IMR-90 (cell line): Measurements from ENCODE around the gene RTN4IP1. TPM values are rescaled to one million over a fixed set of nuclear protein-coding genes. Genes with fewer than 3 reads are reported as not detected.

Experiments used
- ATAC-seq: fragments of 200-7000 bp; cut with Tn5 transposase; 2 replicates; pipeline ENCODE4 v1.9.1; 2020; ENCODE audit warnings: low read depth, mild to moderate bottlenecking, moderate library complexity
- BruUV-seq: library from RNA; stranded (reverse); fragments of 400-500 nt; replicated peaks from 2 replicates; lab custom pipeline; 2021; lab: Mats Ljungman, UMichigan
- CTCF ChIA-PET: fragments of 300-600 bp; formaldehyde crosslinking; extraction: SDS; loops from one replicate; lab custom pipeline; 2021; ENCODE audit warnings: antibody characterized with exemption; lab: Yijun Ruan, JAX
- POLR2A ChIA-PET: fragments of 300-600 bp; sonication (Branson Sonifier 250); formaldehyde crosslinking; loops from one replicate; lab custom pipeline; 2022; ENCODE audit warnings: antibody characterized with exemption; ENCODE audit not compliant: unreplicated experiment; lab: Charles Lee
- DNase-seq: peaks from one replicate; pipeline ENCODE4 v3.0.0; 2013
- H2AFZ ChIP-seq: replicated peaks from 2 replicates; pipeline ENCODE3; 2013; ENCODE audit warnings: low read length, mild to moderate bottlenecking; ENCODE audit not compliant: poor library complexity
- H2AK5ac ChIP-seq: 2 replicates; pipeline ENCODE4 v1.6.1; 2013; ENCODE audit warnings: low read depth, low read length, inconsistent platforms
- H2AK9ac ChIP-seq: replicated peaks from 2 replicates; pipeline ENCODE3; 2013; ENCODE audit warnings: mild to moderate bottlenecking, low read depth, low read length, moderate library complexity; ENCODE audit not compliant: poor library complexity
- H2BK120ac ChIP-seq: 2 replicates; pipeline ENCODE4 v1.6.1; 2013; ENCODE audit warnings: low read depth, low read length, inconsistent platforms
- H2BK15ac ChIP-seq: 3 replicates; pipeline ENCODE4 v1.6.1; 2013; ENCODE audit warnings: low read depth, low read length, inconsistent platforms
- H2BK20ac ChIP-seq: 2 replicates; pipeline ENCODE4 v1.6.1; 2013; ENCODE audit warnings: low read depth, mild to moderate bottlenecking, inconsistent platforms, low read length, moderate library complexity
- H2BK5ac ChIP-seq: 2 replicates; pipeline ENCODE4 v1.6.1; 2013; ENCODE audit warnings: mild to moderate bottlenecking, low read depth, low read length, inconsistent platforms; ENCODE audit not compliant: poor library complexity, severe bottlenecking
- H3K14ac ChIP-seq: replicated peaks from 2 replicates; pipeline ENCODE4 v1.6.1; 2013; ENCODE audit warnings: low read depth, low read length, inconsistent platforms
- H3K18ac ChIP-seq: 2 replicates; pipeline ENCODE4 v1.6.1; 2013; ENCODE audit warnings: low read depth, low read length, control low read depth
- H3K23ac ChIP-seq: 2 replicates; pipeline ENCODE4 v1.6.1; 2013; ENCODE audit warnings: low read depth, low read length, inconsistent platforms
- H3K27ac ChIP-seq: 2 replicates; pipeline ENCODE4 v1.5.1; 2013; ENCODE audit warnings: mild to moderate bottlenecking, control low read depth, low read length; ENCODE audit not compliant: insufficient read depth
- H3K27me3 ChIP-seq: 2 replicates; pipeline ENCODE4 v1.6.1; 2013; ENCODE audit warnings: low read length; ENCODE audit not compliant: control insufficient read depth, insufficient read depth
- H3K36me3 ChIP-seq: 2 replicates; pipeline ENCODE4 v1.6.1; 2013; ENCODE audit warnings: low read length, mixed read lengths; ENCODE audit not compliant: control insufficient read depth, insufficient read depth
- H3K4ac ChIP-seq: 2 replicates; pipeline ENCODE4 v1.6.1; 2013; ENCODE audit warnings: low read depth, low read length, inconsistent platforms
- H3K4me1 ChIP-seq: 2 replicates; pipeline ENCODE4 v1.6.1; 2013; ENCODE audit warnings: low read length, mixed read lengths; ENCODE audit not compliant: control insufficient read depth, insufficient read depth
- H3K4me2 ChIP-seq: 2 replicates; pipeline ENCODE4 v1.6.1; 2013; ENCODE audit warnings: low read depth, mild to moderate bottlenecking, control low read depth, low read length, moderate library complexity
- H3K4me3 ChIP-seq: 2 replicates; pipeline ENCODE4 v1.5.1; 2013; ENCODE audit warnings: low read depth, mild to moderate bottlenecking, control low read depth, low read length, moderate library complexity; ENCODE audit not compliant: insufficient read depth
- H3K56ac ChIP-seq: 2 replicates; pipeline ENCODE4 v1.6.1; 2013; ENCODE audit warnings: low read length, inconsistent platforms; ENCODE audit not compliant: insufficient read depth; ENCODE audit errors: extremely low read depth
- H3K79me1 ChIP-seq, 2 experiments: 2 replicates each; pipeline ENCODE4 v1.6.1; 2013; ENCODE audit warnings: low read length in 2 of 2, inconsistent platforms in 1 of 2, low read depth in 1 of 2
- H3K9ac ChIP-seq: 2 replicates; pipeline ENCODE4 v1.6.1; 2013; ENCODE audit warnings: low read depth, low read length, control low read depth
- H3K9me1 ChIP-seq: 2 replicates; pipeline ENCODE4 v1.6.1; 2013; ENCODE audit warnings: low read length, inconsistent platforms; ENCODE audit not compliant: insufficient read depth
- H3K9me3 ChIP-seq: 2 replicates; pipeline ENCODE4 v1.6.1; 2013; ENCODE audit warnings: low read length; ENCODE audit not compliant: control insufficient read depth, insufficient read depth
- H4K20me1 ChIP-seq: 2 replicates; pipeline ENCODE4 v1.6.1; 2013; ENCODE audit warnings: low read length, inconsistent platforms; ENCODE audit not compliant: insufficient read depth
- H4K5ac ChIP-seq: 2 replicates; pipeline ENCODE4 v1.6.1; 2013; ENCODE audit warnings: mild to moderate bottlenecking, low read depth, low read length, control low read depth
- H4K8ac ChIP-seq, 2 experiments: 2 replicates each; pipeline ENCODE4 v1.6.1; 2013; ENCODE audit warnings: low read depth in 2 of 2, low read length in 2 of 2, control low read depth in 1 of 2, inconsistent platforms in 1 of 2
- H4K91ac ChIP-seq: 2 replicates; pipeline ENCODE4 v1.6.1; 2013; ENCODE audit warnings: low read depth, low read length, inconsistent platforms; ENCODE audit not compliant: insufficient read depth
- BHLHE40 ChIP-seq: fragments of 150-350 bp; IDR thresholded peaks from 2 replicates; pipeline ENCODE4 v1.6.1; 2016; ENCODE audit warnings: mild to moderate bottlenecking, low read depth, low read length
- CEBPB ChIP-seq: IDR thresholded peaks from 2 replicates; pipeline ENCODE4 v1.6.1; 2012; ENCODE audit warnings: low read depth, low read length, improper control_type of control experiment
- CHD1 ChIP-seq: IDR thresholded peaks from 2 replicates; pipeline ENCODE4 v1.6.1; 2012; ENCODE audit warnings: low read depth, low read length, improper control_type of control experiment
- FOS ChIP-seq: fragments of 150-350 bp; IDR thresholded peaks from 2 replicates; pipeline ENCODE4 v1.6.1; 2016; ENCODE audit warnings: low read depth, low read length
- MAFK ChIP-seq: IDR thresholded peaks from 2 replicates; pipeline ENCODE4 v1.6.1; 2012; ENCODE audit warnings: low read depth, low read length, improper control_type of control experiment
- MAZ ChIP-seq: IDR thresholded peaks from 2 replicates; pipeline ENCODE4 v1.6.1; 2012; ENCODE audit warnings: low read depth, mild to moderate bottlenecking, low read length, improper control_type of control experiment, moderate library complexity, borderline replicate concordance
- MXI1 ChIP-seq: IDR thresholded peaks from 2 replicates; pipeline ENCODE4 v1.6.1; 2012; ENCODE audit warnings: low read depth, mild to moderate bottlenecking, low read length, moderate library complexity, borderline replicate concordance
- NFE2L2 ChIP-seq: fragments of 150-350 bp; IDR thresholded peaks from 2 replicates; pipeline ENCODE4 v1.6.1; 2016; ENCODE audit warnings: low read depth, mild to moderate bottlenecking, low read length
- RAD21 ChIP-seq: IDR thresholded peaks from 2 replicates; pipeline ENCODE4 v1.6.1; 2012; ENCODE audit warnings: low read length, improper control_type of control experiment
- RCOR1 ChIP-seq: IDR thresholded peaks from 2 replicates; pipeline ENCODE4 v1.6.1; 2012; ENCODE audit warnings: mild to moderate bottlenecking, low read length, improper control_type of control experiment; ENCODE audit not compliant: insufficient replicate concordance
- RFX5 ChIP-seq: IDR thresholded peaks from 2 replicates; pipeline ENCODE4 v1.8.0; 2012; ENCODE audit warnings: low read depth, mild to moderate bottlenecking, low read length, moderate library complexity
- SMC3 ChIP-seq: fragments of 150-350 bp; IDR thresholded peaks from 2 replicates; pipeline ENCODE4 v1.6.1; 2016; ENCODE audit warnings: low read depth, mild to moderate bottlenecking, antibody characterized with exemption, low read length, moderate library complexity
- WGBS, 2 experiments: methylation state at CpG; one replicate each; pipeline versions ENCODE4 v1.1.5 to v1.1.7; 2013; ENCODE audit warnings: missing lambda C conversion rate in 2 of 2; ENCODE audit not compliant: insufficient read length in 1 of 2; ENCODE audit errors: extremely low coverage in 2 of 2; 5-methylcytosine and 5-hydroxymethylcytosine counted together
- dilution Hi-C: fragments of 300-500 bp; cut with HindIII; formaldehyde crosslinking; loops from one replicate; pipeline ENCODE4 v1.14.3; 2018; ENCODE audit warnings: low sequenced_read_pairs; ENCODE audit not compliant: unreplicated experiment
- in situ Hi-C: fragments of 300-500 bp; cut with MboI; formaldehyde crosslinking; loops from 3 replicates; pipeline ENCODE4 v1.14.3; 2019; ENCODE audit warnings: low sequenced_read_pairs, inconsistent platforms, mixed read lengths
- intact Hi-C: fragments of 100-400 bp; cut with micrococcal nuclease; formaldehyde crosslinking; loops from 2 replicates; pipeline ENCODE4 v1.10.0; 2022
- polyA plus RNA-seq, 3 experiments: library from polyadenylated mRNA; depleted of rRNA; stranded (reverse); fragments of >200 nt; gene quantifications; 2 replicates each; pipeline ENCODE4 v1.2.3, GENCODE V29; 2012; ENCODE audit warnings: low replicate concordance in 1 of 3
- total RNA-seq: library from RNA; depleted of rRNA; stranded (reverse); fragments of >200 nt; gene quantifications from 2 replicates; pipeline ENCODE4 v1.2.3, GENCODE V29; 2012
- TF ChIP-seq, protein P1 (sequence below): fragments of 150-350 bp; IDR thresholded peaks from 2 replicates; pipeline ENCODE4 v1.6.1; 2016; ENCODE audit warnings: low read depth, mild to moderate bottlenecking, low read length, moderate library complexity, borderline replicate concordance
- TF ChIP-seq, protein P2 (sequence below): conservative IDR thresholded peaks from 2 replicates; pipeline ENCODE4 v1.5.1; 2012; ENCODE audit warnings: mild to moderate bottlenecking, low read depth, low read length, improper control_type of control experiment

The RTN4IP1 gene
- total and polyA plus RNA-seq, 2 of the 4 experiments (the other 2 are of a cell fraction): 5.7 to 9.9 TPM

DNA sequence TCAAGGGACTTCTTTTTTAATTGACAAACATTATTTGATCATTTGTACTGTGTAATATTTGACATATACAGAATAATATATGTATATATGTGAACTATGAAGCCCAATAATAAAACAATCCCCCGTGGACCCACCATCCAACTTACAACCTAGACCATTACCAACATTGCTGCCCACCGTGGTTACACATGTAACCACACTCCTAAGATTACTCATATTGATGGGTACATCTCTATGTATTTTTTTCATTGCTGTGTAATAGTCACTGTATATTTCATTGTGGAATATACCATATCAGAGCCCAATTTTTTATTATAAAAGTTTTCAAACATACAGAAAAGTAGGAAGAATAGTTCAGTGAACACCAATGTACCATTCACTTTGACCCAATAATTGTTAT is 94.3 kb downstream of the RTN4IP1 start:
- Histone ChIP-seq H2BK120ac (no peak overlapping the region), H3K79me1 (no peaks in the 10 kb centered on the region), H3K9ac (no peak overlapping the region), H2AK5ac (no peak overlapping the region), H3K4me3 (no peak overlapping the region), H3K14ac (peak overlapping the region; percentile 44), H3K4ac (no peak overlapping the region; the same call in 1 of the 2 replicates), H2BK5ac (no peak overlapping the region), H3K27ac (no peak overlapping the region), H4K8ac (no peak overlapping the region), H3K4me1 (no peaks in the 10 kb centered on the region; the same call in 1 of the 2 replicates), H3K9me1 (no peaks in the 10 kb centered on the region), H3K9me3 (no peaks in the 10 kb centered on the region), H3K18ac (peak overlapping the region; percentile 74; the same call in 1 of the 2 replicates), H4K5ac (no peak overlapping the region), H2AK9ac (no peak overlapping the region), H3K4me2 (no peak overlapping the region), H4K20me1 (no peaks in the 10 kb centered on the region), H2AFZ (no peak overlapping the region), H3K23ac (no peak overlapping the region), H3K27me3 (no peaks in the 10 kb centered on the region), H2BK20ac (no peak overlapping the region), H3K36me3 (no peaks in the 10 kb centered on the region), H4K91ac (no peak overlapping the region; the same call in 1 of the 2 replicates), H2BK15ac (no peak overlapping the region), H3K56ac (no peak overlapping the region)
- intact Hi-C loops: no loop called here
- dilution Hi-C loops: no loop called here
- TF ChIP-seq MXI1 (no peak), RFX5 (no peak), MAZ (no peak), NFE2L2 (no peak), FOS (no peak), CHD1 (no peak), CEBPB (no peak), MAFK (no peak), RAD21 (no peak), RCOR1 (no peak), SMC3 (no peak), BHLHE40 (no peak)
- TF ChIP-seq, protein P1, sequence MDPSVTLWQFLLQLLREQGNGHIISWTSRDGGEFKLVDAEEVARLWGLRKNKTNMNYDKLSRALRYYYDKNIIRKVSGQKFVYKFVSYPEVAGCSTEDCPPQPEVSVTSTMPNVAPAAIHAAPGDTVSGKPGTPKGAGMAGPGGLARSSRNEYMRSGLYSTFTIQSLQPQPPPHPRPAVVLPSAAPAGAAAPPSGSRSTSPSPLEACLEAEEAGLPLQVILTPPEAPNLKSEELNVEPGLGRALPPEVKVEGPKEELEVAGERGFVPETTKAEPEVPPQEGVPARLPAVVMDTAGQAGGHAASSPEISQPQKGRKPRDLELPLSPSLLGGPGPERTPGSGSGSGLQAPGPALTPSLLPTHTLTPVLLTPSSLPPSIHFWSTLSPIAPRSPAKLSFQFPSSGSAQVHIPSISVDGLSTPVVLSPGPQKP: no peak
- TF ChIP-seq, protein P2, sequence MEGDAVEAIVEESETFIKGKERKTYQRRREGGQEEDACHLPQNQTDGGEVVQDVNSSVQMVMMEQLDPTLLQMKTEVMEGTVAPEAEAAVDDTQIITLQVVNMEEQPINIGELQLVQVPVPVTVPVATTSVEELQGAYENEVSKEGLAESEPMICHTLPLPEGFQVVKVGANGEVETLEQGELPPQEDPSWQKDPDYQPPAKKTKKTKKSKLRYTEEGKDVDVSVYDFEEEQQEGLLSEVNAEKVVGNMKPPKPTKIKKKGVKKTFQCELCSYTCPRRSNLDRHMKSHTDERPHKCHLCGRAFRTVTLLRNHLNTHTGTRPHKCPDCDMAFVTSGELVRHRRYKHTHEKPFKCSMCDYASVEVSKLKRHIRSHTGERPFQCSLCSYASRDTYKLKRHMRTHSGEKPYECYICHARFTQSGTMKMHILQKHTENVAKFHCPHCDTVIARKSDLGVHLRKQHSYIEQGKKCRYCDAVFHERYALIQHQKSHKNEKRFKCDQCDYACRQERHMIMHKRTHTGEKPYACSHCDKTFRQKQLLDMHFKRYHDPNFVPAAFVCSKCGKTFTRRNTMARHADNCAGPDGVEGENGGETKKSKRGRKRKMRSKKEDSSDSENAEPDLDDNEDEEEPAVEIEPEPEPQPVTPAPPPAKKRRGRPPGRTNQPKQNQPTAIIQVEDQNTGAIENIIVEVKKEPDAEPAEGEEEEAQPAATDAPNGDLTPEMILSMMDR: no peak
- in situ Hi-C loops: no loop called here
- ATAC-seq: no peak
- BruUV-seq: no TSS peak
- ChIA-PET CTCF (no interaction called here), POLR2A (no interaction called here)
- WGBS, 2 experiments: no CpG with 5 or more reads among the region's 2 CpGs
- DNase-seq: no peak
